ENCODE measurements around the gene MAP2.

The MAP2 gene

DNA sequence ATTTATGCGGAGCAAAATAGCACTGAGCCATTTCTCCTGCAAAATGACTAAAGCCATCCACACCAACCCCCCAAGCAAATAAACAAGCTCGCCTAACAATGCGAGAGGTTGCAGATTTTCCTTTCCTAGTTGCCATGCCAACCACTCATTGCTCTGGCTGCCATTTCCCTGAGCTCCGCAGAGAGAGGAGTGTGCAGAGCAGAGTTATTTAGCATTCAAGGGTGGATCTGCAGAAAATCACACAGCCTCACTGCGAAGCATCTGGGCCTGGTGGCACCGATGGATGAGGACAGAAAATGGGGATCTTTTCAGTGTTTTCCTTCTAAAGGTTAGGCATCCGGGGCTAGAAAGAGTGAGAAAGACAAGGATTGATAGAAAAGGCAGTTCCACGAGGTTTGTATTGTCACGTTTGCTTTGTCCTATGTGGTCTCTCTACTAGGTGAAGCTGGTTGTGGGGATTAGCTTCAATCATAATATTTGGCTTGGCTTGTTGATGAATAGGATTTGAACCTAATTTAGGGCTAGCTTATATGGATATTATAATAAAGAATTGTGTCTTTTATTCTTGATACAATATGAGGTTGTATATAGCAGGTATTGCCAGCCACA, 237.5 kb downstream of the MAP2 start:
- H3K9me3 Mint-ChIP-seq = no peaks in the 10 kb centered on the region
- H3K36me3 Mint-ChIP-seq = peaks cover 2% of the 10 kb centered on the region
- H3K4me1 Mint-ChIP-seq = no peaks in the 10 kb centered on the region
- no peaks in the 10 kb centered on the region for H3K27me3 Mint-ChIP-seq
- H3K4me3 Mint-ChIP-seq = no peak overlapping the region
- peak overlapping the region; percentile 12 for H3K27ac Mint-ChIP-seq

DNA sequence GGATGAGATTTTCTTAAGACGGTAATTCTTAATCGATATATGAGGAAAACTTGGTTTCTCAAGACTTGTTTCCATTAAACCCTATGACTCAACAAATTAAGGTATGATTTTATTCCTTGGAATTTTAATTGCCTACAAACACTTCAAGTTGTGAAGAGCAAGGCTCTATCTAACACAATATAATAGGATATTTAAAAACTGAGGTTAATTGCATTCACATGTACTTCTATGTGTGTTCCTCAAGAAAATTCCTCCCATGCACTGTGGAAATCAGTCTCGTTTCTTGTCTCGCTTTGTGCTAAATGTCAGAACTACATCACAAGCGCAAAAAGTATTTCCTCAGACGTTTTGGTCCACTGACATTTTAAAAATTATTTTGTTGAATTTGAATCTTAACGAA, 238.2 kb downstream of the MAP2 start:
- H3K4me1 Mint-ChIP-seq = no peaks in the 10 kb centered on the region
- no peaks in the 10 kb centered on the region for H3K9me3 Mint-ChIP-seq

DNA sequence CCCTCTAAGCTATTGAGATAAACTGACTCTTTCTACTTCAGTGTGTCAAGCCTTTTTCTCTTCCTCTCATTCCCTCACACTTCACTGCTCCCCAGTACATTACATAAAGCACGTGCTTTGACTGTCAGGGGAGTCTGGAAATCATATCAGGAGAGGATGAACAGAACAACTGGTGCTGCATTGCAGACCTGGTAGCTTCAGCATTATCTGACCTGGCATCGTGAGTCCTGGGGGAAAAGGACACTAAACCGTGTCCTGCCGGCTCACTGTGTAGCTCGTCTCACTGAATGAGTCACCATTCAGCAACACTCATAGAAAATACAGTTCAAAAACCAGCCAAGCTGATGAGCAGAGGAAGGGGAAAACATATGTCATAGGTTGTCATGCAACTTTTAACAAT, 239.3 kb downstream of the MAP2 start:
- Mint-ChIP-seq H3K36me3 (peaks cover 2% of the 10 kb centered on the region), H3K4me3 (no peak overlapping the region), H3K9me3 (no peaks in the 10 kb centered on the region), H3K27me3 (no peaks in the 10 kb centered on the region), H3K27ac (no peak overlapping the region), H3K4me1 (no peaks in the 10 kb centered on the region)

More for the DNA sequence above, 238.2 kb downstream of the MAP2 start:
- Mint-ChIP-seq H3K27me3 (no peaks in the 10 kb centered on the region), H3K36me3 (peaks cover 2% of the 10 kb centered on the region), H3K4me3 (no peak overlapping the region), H3K27ac (no peak overlapping the region)

DNA sequence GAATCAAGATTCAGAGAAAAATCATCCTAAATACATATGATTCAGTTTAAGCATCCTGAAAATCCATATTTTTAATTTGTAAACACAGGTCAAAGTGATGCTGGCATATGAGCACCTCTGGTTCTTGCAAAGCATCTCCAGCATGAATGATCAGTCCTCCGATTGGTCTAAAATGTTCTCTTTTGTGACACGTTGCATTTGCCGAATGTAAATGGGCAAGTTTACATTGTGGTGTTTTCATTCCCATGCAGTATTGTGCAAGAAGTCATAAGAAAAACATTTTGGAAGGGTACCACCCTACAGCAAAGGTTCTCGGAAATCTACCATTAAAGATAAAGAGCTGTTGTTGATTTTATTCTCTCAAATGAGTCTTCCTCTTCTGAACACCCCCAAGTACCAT, 239.8 kb downstream of the MAP2 start:
- Mint-ChIP-seq H3K27ac (no peak overlapping the region), H3K4me3 (no peak overlapping the region), H3K27me3 (no peaks in the 10 kb centered on the region), H3K9me3 (no peaks in the 10 kb centered on the region), H3K36me3 (peaks cover 2% of the 10 kb centered on the region), H3K4me1 (no peaks in the 10 kb centered on the region)

DNA sequence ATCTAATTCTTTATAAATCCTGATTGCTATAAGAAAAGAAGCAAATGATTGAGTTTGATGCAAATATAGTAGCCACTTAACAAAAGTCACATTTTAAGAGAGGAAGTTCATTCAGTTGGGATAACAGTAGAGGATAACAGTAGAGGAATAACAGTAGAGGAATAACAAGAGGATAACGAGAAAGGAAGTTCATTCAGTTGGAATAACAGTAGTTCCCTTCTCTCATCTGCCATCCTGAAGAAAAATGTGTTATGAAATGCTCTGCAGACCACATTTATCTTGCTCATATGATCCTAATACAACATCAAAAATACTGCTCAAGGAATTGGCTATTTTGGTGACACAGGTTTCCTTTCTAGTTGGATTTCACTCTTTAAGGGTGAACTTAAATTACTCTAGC, 242.4 kb downstream of the MAP2 start:
- Mint-ChIP-seq H3K4me3 (no peak overlapping the region), H3K27me3 (no peaks in the 10 kb centered on the region), H3K9me3 (no peaks in the 10 kb centered on the region), H3K36me3 (no peaks in the 10 kb centered on the region), H3K4me1 (no peaks in the 10 kb centered on the region), H3K27ac (no peak overlapping the region)

DNA sequence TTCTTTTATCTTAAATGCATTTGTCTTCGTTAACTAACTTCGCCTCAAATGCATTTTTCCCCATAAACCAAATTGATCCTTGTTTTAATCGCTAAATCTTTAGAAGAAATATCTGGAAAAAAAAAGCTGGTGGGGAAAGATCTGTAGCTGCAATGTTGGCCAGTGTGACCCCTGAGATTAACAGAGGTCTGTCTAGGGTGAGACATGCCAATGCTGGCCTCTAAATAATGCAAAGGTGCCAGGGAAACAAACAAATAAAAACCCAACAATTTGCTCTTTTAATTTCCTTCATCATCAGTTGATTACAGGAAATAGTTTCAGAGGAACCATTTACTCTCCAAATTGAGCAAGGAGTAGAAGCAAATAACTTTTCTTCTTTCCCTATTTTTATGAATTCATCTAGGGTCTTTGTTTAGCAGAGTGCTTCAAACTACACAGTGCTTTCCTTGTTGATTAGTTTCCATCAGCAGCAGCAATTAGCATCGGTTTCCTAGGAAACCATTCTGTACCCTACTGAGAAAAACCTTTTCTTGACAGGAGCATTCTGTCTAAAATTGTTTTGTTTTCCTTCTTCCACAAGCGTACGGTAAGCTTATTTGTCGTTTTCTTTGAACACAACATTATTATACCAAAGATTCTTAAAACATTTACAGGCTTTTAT, 247.3 kb downstream of the MAP2 start:
- no peak overlapping the region for H3K4me3 Mint-ChIP-seq
- no peaks in the 10 kb centered on the region for H3K36me3 Mint-ChIP-seq
- no peaks in the 10 kb centered on the region for H3K27me3 Mint-ChIP-seq
- no peaks in the 10 kb centered on the region for H3K4me1 Mint-ChIP-seq
- no peak overlapping the region for H3K27ac Mint-ChIP-seq
- no peaks in the 10 kb centered on the region for H3K9me3 Mint-ChIP-seq

DNA sequence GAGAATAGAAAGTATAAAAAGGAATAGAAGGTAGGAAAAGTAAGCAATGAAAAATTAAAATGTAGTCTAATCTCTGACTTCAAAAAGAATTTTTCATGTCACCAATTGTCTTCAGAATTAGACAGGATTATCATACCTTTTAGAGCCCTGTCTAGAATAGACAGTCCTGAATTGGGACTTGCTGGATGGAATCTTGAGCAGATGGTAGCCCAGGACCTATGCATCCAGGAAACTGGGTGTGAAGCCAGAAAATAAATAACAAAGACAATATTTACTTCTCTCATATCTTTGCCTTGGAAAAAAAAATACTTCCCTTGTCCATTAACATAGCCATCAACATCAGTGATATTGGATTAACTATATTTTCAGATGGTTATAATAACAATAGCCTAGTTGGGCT, 250.0 kb downstream of the MAP2 start:
- Mint-ChIP-seq H3K27ac (no peak overlapping the region), H3K9me3 (no peaks in the 10 kb centered on the region), H3K4me3 (no peak overlapping the region), H3K36me3 (no peaks in the 10 kb centered on the region), H3K4me1 (no peaks in the 10 kb centered on the region), H3K27me3 (no peaks in the 10 kb centered on the region)

DNA sequence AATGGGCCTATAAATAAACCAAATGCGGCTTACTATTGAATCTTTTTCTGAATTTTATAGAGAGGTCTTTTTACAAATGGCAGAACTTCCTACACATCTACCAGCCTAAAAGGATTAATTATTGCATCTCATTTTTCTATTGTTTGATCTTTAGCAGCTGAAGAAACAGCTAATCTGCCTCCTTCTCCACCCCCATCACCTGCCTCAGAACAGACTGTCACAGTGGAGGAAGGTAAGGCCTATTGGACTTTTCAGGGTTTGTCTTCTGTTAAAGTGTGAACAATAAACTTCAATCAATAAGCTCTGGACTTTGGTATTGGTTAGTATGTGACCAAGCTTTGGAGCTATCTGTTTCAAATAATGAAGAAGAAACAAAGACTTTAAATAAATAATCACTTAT, 256.7 kb downstream of the MAP2 start:
- no peak overlapping the region for H3K27ac Mint-ChIP-seq
- no peak overlapping the region for H3K4me3 Mint-ChIP-seq
- no peaks in the 10 kb centered on the region for H3K36me3 Mint-ChIP-seq
- no peaks in the 10 kb centered on the region for H3K27me3 Mint-ChIP-seq
- H3K9me3 Mint-ChIP-seq = no peaks in the 10 kb centered on the region
- no peaks in the 10 kb centered on the region for H3K4me1 Mint-ChIP-seq

DNA sequence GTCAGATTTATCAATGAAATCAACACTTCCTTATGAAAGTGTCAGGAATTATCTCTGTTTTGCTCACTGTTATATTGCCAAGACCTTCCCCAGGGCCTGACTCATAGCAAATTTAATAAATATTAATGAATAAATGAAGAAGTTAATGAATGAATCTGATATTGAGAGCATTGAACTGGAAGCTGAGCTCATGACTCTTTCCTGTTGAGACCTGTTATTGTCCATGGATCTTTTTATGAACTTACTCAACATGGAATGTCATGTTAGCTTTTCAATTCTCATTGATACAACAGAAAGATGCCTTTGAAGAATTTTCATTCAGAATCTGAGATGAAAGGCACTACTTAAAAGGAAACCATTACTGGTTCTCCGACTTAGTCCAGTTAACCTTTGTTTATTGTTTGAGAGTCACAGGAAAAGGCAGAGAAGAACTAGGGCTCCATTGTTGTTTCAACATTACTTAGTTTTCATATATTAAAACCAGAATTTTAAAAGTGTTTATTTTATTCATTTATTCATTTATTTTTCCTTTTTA, 257.4 kb downstream of the MAP2 start:
- Mint-ChIP-seq H3K36me3 (no peaks in the 10 kb centered on the region), H3K4me3 (no peak overlapping the region), H3K27ac (no peak overlapping the region), H3K4me1 (no peaks in the 10 kb centered on the region), H3K9me3 (no peaks in the 10 kb centered on the region), H3K27me3 (no peaks in the 10 kb centered on the region)

DNA sequence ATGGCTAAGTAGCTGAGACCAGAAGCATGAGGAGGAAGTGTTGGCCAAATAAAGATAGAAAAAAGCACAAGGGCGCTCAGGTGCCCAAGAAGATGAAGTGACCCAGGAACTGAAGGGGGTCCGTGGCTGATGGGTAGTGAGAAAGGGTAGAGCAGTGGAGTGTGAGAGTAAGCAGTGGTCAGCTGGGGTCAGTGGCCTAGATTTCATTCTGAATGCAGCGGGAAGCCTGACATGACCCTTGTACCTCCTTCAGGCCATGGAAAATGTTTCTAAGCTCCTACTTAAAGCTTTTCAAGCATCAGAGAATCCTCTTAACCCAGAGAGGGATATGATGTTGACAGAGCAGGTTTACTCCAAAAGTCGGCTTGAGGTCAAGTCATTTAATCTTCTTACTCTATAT, 258.8 kb downstream of the MAP2 start:
- Mint-ChIP-seq H3K36me3 (no peaks in the 10 kb centered on the region), H3K4me3 (no peak overlapping the region), H3K9me3 (no peaks in the 10 kb centered on the region), H3K27me3 (no peaks in the 10 kb centered on the region), H3K27ac (no peak overlapping the region), H3K4me1 (no peaks in the 10 kb centered on the region)

DNA sequence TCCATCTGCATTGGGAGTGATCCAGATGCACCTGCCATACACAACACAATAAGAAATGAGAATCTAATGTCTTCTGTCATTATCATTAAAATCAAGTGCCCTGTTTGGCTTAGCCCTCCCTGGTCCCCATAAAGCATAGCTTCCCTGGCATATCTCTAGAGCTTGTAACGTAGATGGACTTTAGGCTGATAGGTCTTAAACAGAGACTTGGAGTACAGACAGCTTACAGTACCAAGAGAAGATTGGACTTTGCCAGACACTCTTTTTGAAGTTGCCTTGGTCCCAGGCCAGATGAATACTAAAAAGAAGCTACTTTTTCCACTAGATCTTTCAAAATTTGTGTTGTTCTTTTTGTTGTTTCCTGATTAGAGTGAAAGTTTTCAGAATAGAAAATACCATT, 261.5 kb downstream of the MAP2 start:
- Mint-ChIP-seq H3K27ac (no peak overlapping the region), H3K36me3 (no peaks in the 10 kb centered on the region), H3K4me1 (no peaks in the 10 kb centered on the region), H3K9me3 (no peaks in the 10 kb centered on the region), H3K27me3 (no peaks in the 10 kb centered on the region), H3K4me3 (no peak overlapping the region)

DNA sequence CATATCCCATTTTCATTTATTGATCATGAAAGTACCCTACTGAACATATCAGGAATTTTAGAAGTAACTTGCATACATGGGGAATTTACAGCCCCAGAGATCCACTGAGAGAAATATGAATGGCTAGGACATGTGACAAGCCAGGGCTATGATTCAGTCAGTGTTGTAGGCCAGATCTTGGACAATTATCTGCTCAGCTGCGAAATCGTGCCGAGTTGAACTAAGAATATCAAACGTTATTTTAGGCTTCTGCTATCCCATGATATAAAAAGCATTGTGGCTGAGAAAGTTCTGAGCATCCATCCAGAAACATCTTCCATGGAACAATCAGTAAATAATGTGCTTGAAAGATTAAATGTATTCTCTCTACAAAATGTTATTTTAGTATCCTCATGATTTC, 262.1 kb downstream of the MAP2 start:
- Mint-ChIP-seq H3K36me3 (no peaks in the 10 kb centered on the region), H3K4me1 (no peaks in the 10 kb centered on the region), H3K4me3 (no peak overlapping the region), H3K27me3 (no peaks in the 10 kb centered on the region), H3K27ac (no peak overlapping the region), H3K9me3 (no peaks in the 10 kb centered on the region)

DNA sequence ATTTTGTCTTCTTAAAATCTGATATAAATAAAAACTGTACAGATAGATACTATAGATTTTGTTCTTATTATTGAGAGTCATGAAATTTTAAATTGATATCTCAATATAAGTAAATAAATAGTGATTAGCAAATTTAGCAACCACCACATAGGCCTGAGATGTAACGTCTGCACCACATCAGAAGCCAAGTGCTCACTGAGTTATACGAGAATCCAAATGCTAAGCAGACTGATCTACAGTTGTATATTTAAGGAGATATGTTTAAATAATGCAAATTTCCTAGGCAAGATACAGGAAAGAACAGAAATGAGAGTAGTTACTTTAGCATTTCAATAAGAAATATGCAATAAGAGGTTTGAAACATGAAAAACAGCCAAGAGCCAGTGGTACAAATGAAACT, 262.6 kb downstream of the MAP2 start:
- no peaks in the 10 kb centered on the region for H3K4me1 Mint-ChIP-seq
- H3K27ac Mint-ChIP-seq = no peak overlapping the region
- no peaks in the 10 kb centered on the region for H3K36me3 Mint-ChIP-seq
- no peaks in the 10 kb centered on the region for H3K27me3 Mint-ChIP-seq
- H3K4me3 Mint-ChIP-seq = no peak overlapping the region
- H3K9me3 Mint-ChIP-seq = no peaks in the 10 kb centered on the region

DNA sequence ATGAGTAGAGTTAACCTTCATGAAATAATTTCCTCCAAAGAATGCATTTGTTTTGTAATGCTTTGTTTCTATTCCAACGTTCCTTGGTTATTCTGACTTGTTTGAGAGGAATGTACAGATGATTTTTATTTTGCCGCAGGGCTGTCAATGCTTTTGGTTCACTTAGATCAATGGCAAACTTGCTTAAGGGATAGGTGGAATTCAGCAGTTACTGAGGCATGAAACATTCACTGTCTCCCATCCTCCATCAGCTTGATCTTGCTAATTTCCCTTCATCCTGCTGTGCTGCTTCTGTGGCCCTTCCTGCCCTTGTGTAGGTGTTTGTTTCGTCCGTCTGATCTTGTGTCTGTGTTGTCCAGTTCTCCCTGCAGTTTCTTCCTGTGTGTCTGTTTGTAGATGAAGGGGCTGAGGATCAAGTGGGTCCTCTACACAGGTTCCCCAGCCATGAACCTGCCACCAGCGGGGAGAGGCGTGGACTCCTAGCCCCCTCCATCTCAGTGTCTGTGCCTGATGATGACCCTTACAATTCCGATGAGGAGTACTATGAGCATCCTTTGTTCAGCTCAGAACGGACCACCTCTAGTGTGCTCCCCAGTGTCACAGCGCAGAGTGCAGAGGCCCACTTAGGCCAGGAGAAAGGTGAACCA, 263.6 kb downstream of the MAP2 start:
- Mint-ChIP-seq H3K27ac (no peak overlapping the region), H3K9me3 (no peaks in the 10 kb centered on the region), H3K36me3 (no peaks in the 10 kb centered on the region), H3K27me3 (no peaks in the 10 kb centered on the region), H3K4me3 (no peak overlapping the region), H3K4me1 (no peaks in the 10 kb centered on the region)

DNA sequence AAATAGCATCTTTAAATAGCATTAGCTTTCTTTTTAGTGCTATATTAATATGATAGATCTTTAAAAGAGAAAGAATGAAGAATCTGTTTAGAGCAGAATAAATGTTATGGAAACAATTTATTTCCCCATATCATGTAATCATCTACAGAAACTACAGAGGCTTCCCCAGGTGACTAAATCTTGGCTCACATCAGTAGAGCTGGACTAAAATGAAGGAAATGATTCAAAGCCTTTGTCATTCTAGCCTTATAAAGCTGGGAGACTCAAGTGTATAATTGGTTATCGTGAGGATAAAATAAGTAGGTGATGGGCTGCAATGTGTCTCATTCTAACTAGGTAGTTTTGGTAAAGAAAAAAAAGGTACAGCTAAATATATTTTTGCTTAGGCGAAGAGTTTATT, 264.5 kb downstream of the MAP2 start:
- Mint-ChIP-seq H3K27ac (no peak overlapping the region), H3K9me3 (no peaks in the 10 kb centered on the region), H3K27me3 (no peaks in the 10 kb centered on the region), H3K4me1 (no peaks in the 10 kb centered on the region), H3K36me3 (no peaks in the 10 kb centered on the region), H3K4me3 (no peak overlapping the region)

DNA sequence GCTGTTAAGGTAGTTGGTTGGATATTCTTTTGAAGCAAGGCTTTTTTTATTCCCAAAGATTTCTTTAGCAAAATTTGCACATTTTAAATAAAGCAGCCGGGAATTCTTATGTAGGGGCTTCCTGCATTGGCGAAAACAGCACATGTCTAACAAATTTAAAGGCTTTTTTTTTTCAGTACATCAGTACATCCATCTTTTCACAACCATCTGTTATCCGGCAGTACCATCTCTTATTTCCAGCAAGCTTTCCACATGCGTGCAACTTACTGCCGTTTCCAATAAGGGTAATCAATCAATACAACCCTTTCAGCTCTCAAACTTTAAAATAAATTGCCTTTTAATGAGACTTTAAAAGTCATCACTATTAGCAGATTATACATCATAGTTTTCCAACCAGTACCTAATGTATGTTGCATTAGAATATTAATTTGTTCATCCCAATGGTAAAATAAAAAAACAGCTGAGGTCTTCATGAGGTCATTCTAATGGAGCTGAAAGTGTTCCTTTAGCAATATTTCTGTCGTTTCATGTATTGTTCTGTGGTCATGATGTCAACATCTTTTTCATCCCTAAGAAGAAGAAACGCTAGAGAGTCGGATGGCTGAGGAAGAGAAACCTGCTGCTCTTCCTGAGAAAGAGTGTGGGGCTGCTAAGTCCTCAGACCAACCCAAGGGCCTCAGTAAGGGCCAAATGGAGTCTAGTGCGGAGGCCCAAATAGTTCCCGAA, 266.3 kb downstream of the MAP2 start:
- Mint-ChIP-seq H3K4me3 (no peak overlapping the region), H3K4me1 (no peaks in the 10 kb centered on the region), H3K27ac (no peak overlapping the region), H3K27me3 (no peaks in the 10 kb centered on the region), H3K36me3 (no peaks in the 10 kb centered on the region), H3K9me3 (no peaks in the 10 kb centered on the region)
